Pancreas (tissue), 10 donors: ENCODE results near the gene TIAM1. TPM values are rescaled to one million over a fixed set of nuclear protein-coding genes. Genes with fewer than 3 reads are reported as not detected.

Experiments used
- ATAC-seq, 4 donors: fragments of 200-7000 bp; cut with Tn5 transposase; one replicate each; pipeline versions ENCODE4 v1.8.0 to v1.9.1; 2020; ENCODE audit warnings: mild to moderate bottlenecking in 4 of 4, moderate library complexity in 4 of 4
- DNase-seq, 6 donors: peaks; one replicate each; pipeline ENCODE4 v3.0.0-alpha.2; 2020
- FAIRE-seq: peaks from 2 replicates; lab custom pipeline; 2012; peaks lifted over from hg19 to GRCh38; lab: Jason Lieb, UNC
- H3K27ac ChIP-seq, 4 donors: fragments of 200-600 bp; sonication (generic); 1 replicate in 3 of 4; 2 replicates in 1 of 4; pipeline versions ENCODE4 v1.5.0 to v1.8.0; 2020
- H3K27me3 ChIP-seq, 4 donors: fragments of 200-600 bp; one replicate each; pipeline ENCODE4 v1.8.0; 2021
- H3K36me3 ChIP-seq, 3 donors: fragments of 200-600 bp; sonication (generic) in 1 of 3; one replicate each; pipeline versions ENCODE4 v1.5.0 to v1.8.0; 2020 to 2021
- H3K4me1 ChIP-seq, 3 donors: fragments of 200-600 bp; one replicate each; pipeline ENCODE4 v1.8.0; 2021
- H3K4me3 ChIP-seq, 4 donors: fragments of 200-600 bp; sonication (generic) in 2 of 4; one replicate each; pipeline versions ENCODE4 v1.5.0 to v1.8.0; 2020 to 2021
- H3K9me3 ChIP-seq, 4 donors: fragments of 200-600 bp; one replicate each; pipeline ENCODE4 v1.8.0; 2021
- WGBS, 2 donors: extraction: QIAGEN DNeasy Blood & Tissue Kit; methylation state at CpG; one replicate each; pipeline ENCODE4 v1.1.7; 2013; 5-methylcytosine and 5-hydroxymethylcytosine counted together
- intact Hi-C, 3 donors: fragments of 100-400 bp; cut with DNase I; formaldehyde crosslinking; loops; one replicate each; pipeline versions ENCODE4 v1.11.1 to v1.14.2; 2022
- polyA plus RNA-seq, 2 donors: library from polyadenylated mRNA; stranded (reverse); fragments of 200-250 nt; gene quantifications; one replicate each; pipeline ENCODE4 v1.2.3, GENCODE V29; 2013
- total RNA-seq, 6 donors: library from RNA; stranded (reverse); fragmentation: NEBNext Ultra II Directional in 4 of 6; extraction: Animal tissue kit (Norgen Biotek cat#: 25700) in 4 of 6; gene quantifications; one replicate each; pipeline versions ENCODE4 v1.2.1 to v1.2.4, GENCODE V29; 2021 to 2023
- TF ChIP-seq, protein P1 (sequence below), 4 donors: fragments of 200-600 bp; sonication (generic) in 3 of 4; IDR thresholded peaks; one replicate each; pipeline versions ENCODE4 v1.5.0 to v1.8.0; 2021; ENCODE audit warnings: antibody characterized with exemption in 4 of 4
- donor health status: healthy with polysubstance abuse.
- donor health status: DM: no; HTN: no; CAD: no; lungs with moderate emphysema.
- donor health status: DM: no; HTN: no; CAD: no.
- donor health status: control.
- donor health status: control.
- donor health status: Bipolar disorder and iron deficiency.
- donor health status: DM: yes; HTN: yes; CAD: no.
- donor health status: DM: no; HTN: no; CAD: no.
- donor health status: DM: no; HTN: no; CAD: no.
- donor health status: DM: yes; HTN: yes; CAD: no.

Gene TIAM1
- total and polyA plus RNA-seq, 8 donors: 1.7 to 7.7 (median 4.0) TPM

DNA sequence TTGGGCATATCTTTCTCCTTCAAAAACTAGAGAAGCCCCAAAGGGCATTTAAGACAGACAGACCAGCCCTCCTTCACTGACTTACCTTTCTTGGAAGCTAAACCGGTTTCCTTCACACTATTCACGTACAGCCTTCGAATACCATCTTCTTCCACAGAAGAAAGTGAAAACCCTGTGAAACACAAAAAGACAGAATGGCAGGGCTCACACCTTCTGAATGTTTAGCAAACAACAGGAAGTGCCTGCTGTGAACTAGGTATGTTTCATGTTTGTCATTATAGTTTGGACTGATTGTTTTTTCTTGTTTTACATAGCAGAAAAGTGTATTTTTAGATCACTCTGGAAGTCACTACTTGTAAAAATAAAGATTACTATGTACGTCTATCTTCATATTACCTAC lies 157.1 kb downstream of the TIAM1 start:
- DNase-seq (no peak), FAIRE-seq (no peak), ATAC-seq (no peak)
- no peaks in the 10 kb centered on the region for H3K27me3 ChIP-seq
- H3K27ac ChIP-seq: no peak overlapping the region
- H3K36me3 ChIP-seq: no peaks in the 10 kb centered on the region
- intact Hi-C loops: no loop called here
- TF ChIP-seq, protein P1, sequence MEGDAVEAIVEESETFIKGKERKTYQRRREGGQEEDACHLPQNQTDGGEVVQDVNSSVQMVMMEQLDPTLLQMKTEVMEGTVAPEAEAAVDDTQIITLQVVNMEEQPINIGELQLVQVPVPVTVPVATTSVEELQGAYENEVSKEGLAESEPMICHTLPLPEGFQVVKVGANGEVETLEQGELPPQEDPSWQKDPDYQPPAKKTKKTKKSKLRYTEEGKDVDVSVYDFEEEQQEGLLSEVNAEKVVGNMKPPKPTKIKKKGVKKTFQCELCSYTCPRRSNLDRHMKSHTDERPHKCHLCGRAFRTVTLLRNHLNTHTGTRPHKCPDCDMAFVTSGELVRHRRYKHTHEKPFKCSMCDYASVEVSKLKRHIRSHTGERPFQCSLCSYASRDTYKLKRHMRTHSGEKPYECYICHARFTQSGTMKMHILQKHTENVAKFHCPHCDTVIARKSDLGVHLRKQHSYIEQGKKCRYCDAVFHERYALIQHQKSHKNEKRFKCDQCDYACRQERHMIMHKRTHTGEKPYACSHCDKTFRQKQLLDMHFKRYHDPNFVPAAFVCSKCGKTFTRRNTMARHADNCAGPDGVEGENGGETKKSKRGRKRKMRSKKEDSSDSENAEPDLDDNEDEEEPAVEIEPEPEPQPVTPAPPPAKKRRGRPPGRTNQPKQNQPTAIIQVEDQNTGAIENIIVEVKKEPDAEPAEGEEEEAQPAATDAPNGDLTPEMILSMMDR (IDR thresholded peaks at IDR 0.05): no peak
- H3K9me3 ChIP-seq: no peaks in the 10 kb centered on the region
- H3K4me1 ChIP-seq: no peaks in the 10 kb centered on the region
- H3K4me3 ChIP-seq: no peak overlapping the region
- 54 to 74% methylated on average over 4 of the region's 4 CpGs for WGBS, 2 donors

DNA sequence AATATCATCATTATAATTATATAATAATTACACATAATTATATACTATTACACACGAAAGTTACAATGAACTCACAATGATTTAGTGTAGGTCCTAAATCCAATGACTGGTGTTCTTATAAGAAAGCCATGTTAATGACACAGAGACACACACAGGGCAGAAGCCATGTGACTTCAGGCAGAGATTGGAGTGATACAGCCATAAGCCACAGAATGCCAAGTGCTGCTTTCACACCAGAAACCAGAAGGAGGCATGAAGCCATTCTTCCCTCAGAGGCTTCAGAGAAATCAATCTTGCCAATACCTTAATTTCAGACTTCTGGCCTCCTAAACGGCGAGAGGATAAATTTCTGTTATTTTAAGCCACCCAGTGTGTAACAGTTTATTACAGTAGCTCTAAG lies 158.4 kb downstream of the TIAM1 start:
- Histone ChIP-seq H3K27ac (no peak overlapping the region), H3K27me3 (no peaks in the 10 kb centered on the region), H3K4me1 (no peaks in the 10 kb centered on the region), H3K4me3 (no peak overlapping the region), H3K9me3 (no peaks in the 10 kb centered on the region), H3K36me3 (no peaks in the 10 kb centered on the region)
- intact Hi-C loops: no loop called here
- WGBS, 2 donors: 69 to 81% methylated on average over 3 of the region's 3 CpGs
- no peak for ATAC-seq
- DNase-seq: no peak
- TF ChIP-seq, protein P1 (IDR thresholded peaks at IDR 0.05): no peak
- FAIRE-seq: no peak

DNA sequence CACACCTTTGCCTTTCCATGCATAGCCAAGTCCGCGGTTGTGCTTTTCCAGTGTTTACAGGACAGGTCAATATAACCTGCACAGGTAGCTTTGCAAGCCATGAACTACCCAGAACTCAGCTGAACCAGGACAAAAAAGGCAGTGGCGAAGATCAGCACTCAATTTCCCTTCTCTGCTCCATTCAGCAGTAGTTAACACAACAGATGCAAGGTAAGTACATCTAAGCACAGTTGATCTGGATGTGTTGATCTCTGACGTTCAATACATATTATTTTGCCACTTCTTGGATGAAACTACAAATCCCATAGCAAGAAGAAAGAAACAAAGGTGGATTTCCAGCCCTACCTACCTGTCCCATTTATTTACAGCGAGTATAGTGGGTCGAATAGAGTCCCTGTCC lies 159.2 kb downstream of the TIAM1 start:
- 81% methylated on average over 6 of the region's 6 CpGs for WGBS, 2 donors
- Histone ChIP-seq H3K27ac (no peak overlapping the region), H3K9me3 (no peaks in the 10 kb centered on the region), H3K4me3 (no peak overlapping the region), H3K4me1 (no peaks in the 10 kb centered on the region), H3K36me3 (no peaks in the 10 kb centered on the region), H3K27me3 (no peaks in the 10 kb centered on the region)
- intact Hi-C loops: loop anchor here in 2 of 3 donors (5.0 kb wide), 1 partner anchor 88 kb away; no protein-coding TSS in a partner anchor
- DNase-seq: no peak
- ATAC-seq: no peak
- TF ChIP-seq, protein P1 (IDR thresholded peaks at IDR 0.05): no peak
- FAIRE-seq: no peak

DNA sequence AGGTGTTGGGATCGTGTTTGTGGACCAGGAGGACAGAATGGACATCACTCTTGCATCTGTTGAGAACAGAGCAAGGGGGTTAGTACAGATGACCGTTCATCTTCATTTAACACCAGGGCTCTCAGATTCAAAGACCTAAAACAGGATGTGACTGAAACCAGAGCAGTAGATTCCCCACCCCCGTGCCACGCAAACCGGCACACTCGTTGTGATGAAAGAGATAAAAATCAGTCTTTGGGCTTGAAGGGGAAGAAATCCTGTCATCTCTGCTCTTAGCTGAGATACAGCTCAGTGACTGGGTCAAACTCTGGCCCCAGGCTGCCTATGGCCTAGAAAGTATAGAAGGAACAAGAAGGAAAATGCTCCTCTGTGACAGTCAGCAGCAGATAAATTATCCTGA lies 159.6 kb downstream of the TIAM1 start:
- Histone ChIP-seq H3K4me1 (no peaks in the 10 kb centered on the region), H3K27ac (no peak overlapping the region), H3K9me3 (no peaks in the 10 kb centered on the region), H3K27me3 (peaks cover 0 to 4% (median 0%) of the 10 kb centered on the region in 4 donors), H3K4me3 (no peak overlapping the region), H3K36me3 (no peaks in the 10 kb centered on the region)
- intact Hi-C loops: loop anchor here in 2 of 3 donors (5.0 kb wide), 1 partner anchor 87 kb away; no protein-coding TSS in a partner anchor
- DNase-seq (no peak), FAIRE-seq (no peak), ATAC-seq (no peak)
- TF ChIP-seq, protein P1 (IDR thresholded peaks at IDR 0.05): no peak
- WGBS, 2 donors: 66 to 71% methylated on average over 6 of the region's 6 CpGs

DNA sequence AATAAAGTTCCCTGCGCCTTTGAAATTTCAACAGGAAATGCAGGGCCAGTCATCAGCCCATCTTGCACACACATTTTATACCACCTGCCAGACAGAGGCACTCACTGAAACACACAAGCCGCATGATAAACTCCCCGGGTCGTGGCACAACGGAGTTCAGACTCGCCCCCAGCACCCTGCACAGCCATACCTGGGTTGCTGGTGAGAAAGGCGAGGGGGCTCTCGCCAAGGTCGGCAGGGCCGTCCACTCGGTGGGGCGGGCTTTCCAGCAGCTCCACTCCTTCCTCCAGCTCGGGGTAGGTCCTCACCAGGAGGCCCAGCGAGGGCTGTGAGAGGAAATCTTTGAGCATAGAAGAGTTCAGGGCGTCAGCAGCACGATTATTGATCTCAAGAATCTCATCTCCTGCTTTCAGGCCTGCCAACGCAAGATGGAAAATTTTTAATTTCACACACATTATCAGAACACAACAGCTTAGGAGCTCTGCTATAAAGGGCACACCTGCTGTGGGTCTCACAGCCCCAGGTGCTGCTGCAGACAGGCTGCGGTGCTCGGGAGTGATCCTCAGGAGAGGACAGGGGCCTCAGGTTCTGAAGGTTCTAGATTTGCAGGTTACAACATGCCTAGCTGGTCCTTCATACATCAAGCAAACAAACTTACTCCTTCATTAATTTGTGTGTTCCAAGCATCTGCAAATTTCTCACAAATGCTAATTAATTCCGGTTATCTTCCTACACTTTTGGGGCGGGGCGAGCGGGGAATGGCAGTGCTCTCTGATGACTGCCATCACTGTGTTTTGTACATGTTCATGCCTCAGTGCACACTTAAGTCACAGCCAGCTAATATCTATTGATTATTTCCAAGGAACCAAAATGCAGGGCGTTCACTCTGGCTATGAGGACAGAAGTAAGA lies 161.6 kb downstream of the TIAM1 start:
- FAIRE-seq: no peak
- Histone ChIP-seq H3K27me3 (peaks cover 0 to 4% (median 0%) of the 10 kb centered on the region in 4 donors), H3K9me3 (no peaks in the 10 kb centered on the region), H3K27ac (no peak overlapping the region), H3K4me3 (no peak overlapping the region), H3K4me1 (no peaks in the 10 kb centered on the region), H3K36me3 (no peaks in the 10 kb centered on the region)
- TF ChIP-seq, protein P1 (IDR thresholded peaks at IDR 0.05): no peak
- no peak for ATAC-seq
- no peak for DNase-seq
- intact Hi-C loops: loop anchor here in 2 of 3 donors (5.0 kb wide), 1 partner anchor 85 kb away; no protein-coding TSS in a partner anchor
- WGBS, 2 donors: 58 to 62% methylated on average over 24 of the region's 24 CpGs
